Natural killer cell treated with Interleukin-12 subunit alpha and Interleukin-12 subunit beta and Interleukin-15 and Interleukin-18, amount 100 ng/mL, for 72 hours (primary cell): ENCODE results near the gene PNMA1. TPM values are rescaled to one million over a fixed set of nuclear protein-coding genes. Genes with fewer than 3 reads are reported as not detected.

Experiments used
- ATAC-seq, 2 donors: fragments of 150-1000 bp; cut with Tn5 transposase in 1 of 2; sonication (Bioruptor Pico), chemical (Tn5 transposase) in 1 of 2; 2 replicates each; pipeline ENCODE4 v1.10.0; 2021
- DNase-seq: peaks from one replicate; pipeline ENCODE4 v3.0.0; 2022; ENCODE audit warnings: low spot score
- H3K27ac Mint-ChIP-seq, 2 donors: 1 replicate in 1 of 2; 2 replicates in 1 of 2; pipeline ENCODE4 v1.8.0; 2022; ENCODE audit warnings: mixed read lengths in 2 of 2, mild to moderate bottlenecking in 1 of 2, moderate library complexity in 1 of 2
- H3K27me3 Mint-ChIP-seq, 2 donors: 1 replicate in 1 of 2; 2 replicates in 1 of 2; pipeline ENCODE4 v1.8.0; 2022; ENCODE audit warnings: mixed read lengths in 2 of 2
- H3K36me3 Mint-ChIP-seq: one replicate; pipeline ENCODE4 v1.8.0; 2022; ENCODE audit warnings: mixed read lengths
- H3K4me1 Mint-ChIP-seq, 2 donors: 1 replicate in 1 of 2; 2 replicates in 1 of 2; pipeline ENCODE4 v1.8.0; 2022; ENCODE audit warnings: low read depth in 2 of 2, mixed read lengths in 2 of 2, mild to moderate bottlenecking in 1 of 2
- H3K4me3 Mint-ChIP-seq: one replicate; pipeline ENCODE4 v1.8.0; 2022; ENCODE audit warnings: mixed read lengths
- H3K9me3 Mint-ChIP-seq: 2 replicates; pipeline ENCODE4 v1.8.0; 2022; ENCODE audit warnings: mixed read lengths
- total RNA-seq, 2 donors: library from RNA; stranded (reverse); gene quantifications; one replicate each; pipeline ENCODE4 v1.2.3, GENCODE V29; 2022

PNMA1 gene
- total RNA-seq, 2 donors from 2014 or later, result 18.9 to 32.2 TPM

GRCh38 chr14:73667854-73668253 lies 46.3 kb downstream of the PNMA1 start:
- no peak overlapping the region for H3K27ac Mint-ChIP-seq
- no peaks in the 10 kb centered on the region for H3K4me1 Mint-ChIP-seq
- no peaks in the 10 kb centered on the region for H3K9me3 Mint-ChIP-seq
- no peaks in the 10 kb centered on the region for H3K27me3 Mint-ChIP-seq
- H3K4me3 Mint-ChIP-seq, result no peak overlapping the region
- H3K36me3 Mint-ChIP-seq, result no peaks in the 10 kb centered on the region
- DNase-seq (no peak), ATAC-seq (no peak)

GRCh38 chr14:73666583-73666982 lies 47.6 kb downstream of the PNMA1 start:
- Mint-ChIP-seq H3K36me3 (no peaks in the 10 kb centered on the region), H3K9me3 (no peaks in the 10 kb centered on the region), H3K4me1 (no peaks in the 10 kb centered on the region), H3K27me3 (no peaks in the 10 kb centered on the region), H3K27ac (no peak overlapping the region), H3K4me3 (no peak overlapping the region)
- DNase-seq, result no peak
- ATAC-seq, result no peak

GRCh38 chr14:73665130-73665529 lies 49.1 kb downstream of the PNMA1 start:
- no peaks in the 10 kb centered on the region for H3K36me3 Mint-ChIP-seq
- H3K4me3 Mint-ChIP-seq, result no peak overlapping the region
- no peaks in the 10 kb centered on the region for H3K4me1 Mint-ChIP-seq
- ATAC-seq (no peak), DNase-seq (no peak)
- H3K27me3 Mint-ChIP-seq, result no peaks in the 10 kb centered on the region
- H3K27ac Mint-ChIP-seq, result no peak overlapping the region
- H3K9me3 Mint-ChIP-seq, result no peaks in the 10 kb centered on the region

- H3K4me3 Mint-ChIP-seq, result no peak overlapping the region
- no peaks in the 10 kb centered on the region for H3K36me3 Mint-ChIP-seq
- H3K4me1 Mint-ChIP-seq, result no peaks in the 10 kb centered on the region
- no peaks in the 10 kb centered on the region for H3K9me3 Mint-ChIP-seq
- ATAC-seq (no peak), DNase-seq (no peak)
- H3K27ac Mint-ChIP-seq, result no peak overlapping the region
- no peaks in the 10 kb centered on the region for H3K27me3 Mint-ChIP-seq
Measured at GRCh38 chr14:73663548-73664212, 50.5 kb downstream of the PNMA1 start.

GRCh38 chr14:73662487-73662943 lies 51.7 kb downstream of the PNMA1 start:
- H3K4me1 Mint-ChIP-seq, result no peaks in the 10 kb centered on the region
- H3K9me3 Mint-ChIP-seq, result no peaks in the 10 kb centered on the region
- H3K4me3 Mint-ChIP-seq, result no peak overlapping the region
- no peak for DNase-seq
- no peaks in the 10 kb centered on the region for H3K27me3 Mint-ChIP-seq
- no peak overlapping the region for H3K27ac Mint-ChIP-seq
- H3K36me3 Mint-ChIP-seq, result no peaks in the 10 kb centered on the region
- no peak for ATAC-seq

GRCh38 chr14:73661872-73662271 lies 52.3 kb downstream of the PNMA1 start:
- no peak for ATAC-seq
- Mint-ChIP-seq H3K27me3 (no peaks in the 10 kb centered on the region), H3K36me3 (no peaks in the 10 kb centered on the region), H3K27ac (no peak overlapping the region), H3K4me3 (no peak overlapping the region), H3K4me1 (no peaks in the 10 kb centered on the region), H3K9me3 (no peaks in the 10 kb centered on the region)
- DNase-seq, result no peak

Other genes starting within 250 kb of the PNMA1 start
- 10 to 100 TPM; 19.6 to 34.8 TPM for gene RIOX1, start 223.5 kb downstream of the PNMA1 start, total RNA-seq
- 1 to 10 TPM; 1.4 to 2.1 TPM for gene ACOT1, start 177.2 kb downstream of the PNMA1 start, total RNA-seq
- not detected for gene HEATR4, start 155.4 kb downstream of the PNMA1 start, total RNA-seq
- gene ACOT2, start 145.2 kb downstream of the PNMA1 start, total RNA-seq, result 10 to 100 TPM; 10.2 to 10.5 TPM
- gene ACOT4, start 122.5 kb downstream of the PNMA1 start, total RNA-seq, result 1 to 10 TPM in 1 of 2 donors, under 1 TPM in 1; 0.84 to 8.9 TPM
- gene ACOT6, start 101.9 kb downstream of the PNMA1 start, total RNA-seq, result not detected
- 1 to 10 TPM; 7.6 to 9.4 TPM for gene DNAL1, start 69.4 kb downstream of the PNMA1 start, total RNA-seq
- gene PTGR2, start 137.4 kb upstream of the PNMA1 start, total RNA-seq, result 1 to 10 TPM; 2.8 to 4.6 TPM
- gene ZNF410, start 172.5 kb upstream of the PNMA1 start, total RNA-seq, result 10 to 100 TPM; 71.6 to 74.1 TPM
- gene FAM161B, start 235.7 kb upstream of the PNMA1 start, total RNA-seq, result 1 to 10 TPM; 2.7 to 3.8 TPM
- gene COQ6, start 235.9 kb upstream of the PNMA1 start, total RNA-seq, result 10 to 100 TPM; 20.0 to 23.5 TPM